HepG2 (cell line): ENCODE results near the gene GJD3. TPM values are rescaled to one million over a fixed set of nuclear protein-coding genes. Genes with fewer than 3 reads are reported as not detected.
A peak's percentile ranks its signal among the peaks of the same experiment; 100 is the strongest.

Experiments
- ARNTL ChIP-seq: sonication (generic); formaldehyde crosslinking; IDR thresholded peaks from 2 replicates; pipeline ENCODE4 v1.4.0; 2020; ENCODE audit warnings: mild to moderate bottlenecking, missing genetic modification reagents
- ATF7-NPFF ChIP-seq: sonication (generic); formaldehyde crosslinking; IDR thresholded peaks from 2 replicates; pipeline ENCODE4 v1.8.1; 2023; ENCODE audit warnings: mild to moderate bottlenecking, low read depth, missing genetic modification reagents, moderate library complexity
- HMG20B ChIP-seq: conservative IDR thresholded peaks from 2 replicates; pipeline ENCODE4 v1.6.1; 2016; ENCODE audit warnings: missing genetic modification reagents, missing compliant biosample characterization
- KDM4B ChIP-seq: sonication (generic); formaldehyde crosslinking; IDR thresholded peaks from 2 replicates; pipeline ENCODE4 v1.4.0; 2020; ENCODE audit warnings: missing genetic modification reagents
- PITX1 ChIP-seq: sonication (generic); formaldehyde crosslinking; IDR thresholded peaks from 2 replicates; pipeline ENCODE4 v1.5.1; 2020; ENCODE audit warnings: mild to moderate bottlenecking, missing genetic modification reagents
- PPARG ChIP-seq: conservative IDR thresholded peaks from 2 replicates; pipeline ENCODE4 v1.6.1; 2016; ENCODE audit warnings: missing biosample characterization, missing genetic modification reagents
- PRPF4 ChIP-seq: fragments of 200-400 bp; formaldehyde crosslinking; IDR thresholded peaks from 2 replicates; pipeline ENCODE4 v1.6.1; 2016; ENCODE audit warnings: low read length, low read depth; ENCODE audit not compliant: poor library complexity, severe bottlenecking
- SRSF1 ChIP-seq: fragments of 200-400 bp; formaldehyde crosslinking; optimal IDR thresholded peaks from 2 replicates; pipeline ENCODE3; 2017; ENCODE audit warnings: mild to moderate bottlenecking, low read depth, low read length, moderate library complexity
- ZBTB7A ChIP-seq: sonication (generic); formaldehyde crosslinking; IDR thresholded peaks from 2 replicates; pipeline ENCODE4 v1.8.0; 2022; ENCODE audit warnings: mild to moderate bottlenecking, missing genetic modification reagents
- ZNF256 ChIP-seq: sonication (generic); formaldehyde crosslinking; conservative IDR thresholded peaks from 2 replicates; pipeline ENCODE4 v1.4.0; 2020; ENCODE audit warnings: missing genetic modification reagents
- ZNF263 ChIP-seq: sonication (generic); formaldehyde crosslinking; IDR thresholded peaks from 2 replicates; pipeline ENCODE4 v1.4.0; 2020; ENCODE audit warnings: missing genetic modification reagents
- ZNF383 ChIP-seq: sonication (generic); formaldehyde crosslinking; IDR thresholded peaks from 2 replicates; pipeline ENCODE4 v1.4.0; 2020; ENCODE audit warnings: missing genetic modification reagents, mild to moderate bottlenecking, borderline replicate concordance
- ZNF652 ChIP-seq: IDR thresholded peaks from 2 replicates; pipeline ENCODE4 v1.6.1; 2016; ENCODE audit warnings: low read depth, borderline replicate concordance
- ZNF724P ChIP-seq: sonication (generic); formaldehyde crosslinking; IDR thresholded peaks from 2 replicates; pipeline ENCODE4 v1.8.0; 2022; ENCODE audit warnings: missing genetic modification reagents, borderline replicate concordance
- ZNF737 ChIP-seq: sonication (generic); formaldehyde crosslinking; IDR thresholded peaks from 2 replicates; pipeline ENCODE4 v1.5.0; 2020; ENCODE audit warnings: missing genetic modification reagents, mild to moderate bottlenecking, borderline replicate concordance
- polyA plus RNA-seq, 8 experiments: library from polyadenylated mRNA; depleted of rRNA in 3 of 8; stranded (reverse) in 7 of 8; unstranded in 1 of 8; fragments of >200 nt; fragmentation: Illumina TruSeq in 4 of 8; extraction: Trizol in 4 of 8; gene quantifications; 2 replicates each; pipeline versions ENCODE4 v1.2.1 to v1.2.3, GENCODE V29; 2011 to 2016; ENCODE audit warnings: low read depth in 4 of 8, missing spikeins in 1 of 8, mixed read lengths in 1 of 8; ENCODE audit not compliant: insufficient read depth in 1 of 8
- total RNA-seq, 5 experiments: library from RNA; depleted of rRNA; stranded (reverse); fragments of >200 nt; fragmentation: Illumina TruSeq; extraction: Trizol; gene quantifications; 2 replicates each; pipeline ENCODE4 v1.2.3, GENCODE V29; 2016; ENCODE audit warnings: low read depth in 1 of 5
- TF ChIP-seq, protein P1 (sequence below): sonication (generic); formaldehyde crosslinking; IDR thresholded peaks from 2 replicates; pipeline ENCODE4 v1.4.0; 2020; ENCODE audit warnings: missing genetic modification reagents, borderline replicate concordance
- TF ChIP-seq, protein P2 (sequence below): sonication (generic); formaldehyde crosslinking; IDR thresholded peaks from 2 replicates; pipeline ENCODE4 v1.4.0; 2020; ENCODE audit warnings: missing genetic modification reagents
- TF ChIP-seq, protein P3 (sequence below): sonication (generic); formaldehyde crosslinking; IDR thresholded peaks from 2 replicates; pipeline ENCODE4 v1.5.1; 2020; ENCODE audit warnings: missing genetic modification reagents, mild to moderate bottlenecking, borderline replicate concordance
- TF ChIP-seq, protein P4 (sequence below): sonication (generic); formaldehyde crosslinking; IDR thresholded peaks from 2 replicates; pipeline ENCODE4 v1.5.0; 2020; ENCODE audit warnings: missing genetic modification reagents
- TF ChIP-seq, protein P5 (sequence below): sonication (generic); formaldehyde crosslinking; IDR thresholded peaks from 2 replicates; pipeline ENCODE4 v1.5.1; 2020; ENCODE audit warnings: missing genetic modification reagents, mild to moderate bottlenecking, borderline replicate concordance

The GJD3 gene
- total and polyA plus RNA-seq, 2 of the 13 experiments (the other 11 are each of a cell fraction or from before 2014, with no cell fraction given), result not detected

DNA sequence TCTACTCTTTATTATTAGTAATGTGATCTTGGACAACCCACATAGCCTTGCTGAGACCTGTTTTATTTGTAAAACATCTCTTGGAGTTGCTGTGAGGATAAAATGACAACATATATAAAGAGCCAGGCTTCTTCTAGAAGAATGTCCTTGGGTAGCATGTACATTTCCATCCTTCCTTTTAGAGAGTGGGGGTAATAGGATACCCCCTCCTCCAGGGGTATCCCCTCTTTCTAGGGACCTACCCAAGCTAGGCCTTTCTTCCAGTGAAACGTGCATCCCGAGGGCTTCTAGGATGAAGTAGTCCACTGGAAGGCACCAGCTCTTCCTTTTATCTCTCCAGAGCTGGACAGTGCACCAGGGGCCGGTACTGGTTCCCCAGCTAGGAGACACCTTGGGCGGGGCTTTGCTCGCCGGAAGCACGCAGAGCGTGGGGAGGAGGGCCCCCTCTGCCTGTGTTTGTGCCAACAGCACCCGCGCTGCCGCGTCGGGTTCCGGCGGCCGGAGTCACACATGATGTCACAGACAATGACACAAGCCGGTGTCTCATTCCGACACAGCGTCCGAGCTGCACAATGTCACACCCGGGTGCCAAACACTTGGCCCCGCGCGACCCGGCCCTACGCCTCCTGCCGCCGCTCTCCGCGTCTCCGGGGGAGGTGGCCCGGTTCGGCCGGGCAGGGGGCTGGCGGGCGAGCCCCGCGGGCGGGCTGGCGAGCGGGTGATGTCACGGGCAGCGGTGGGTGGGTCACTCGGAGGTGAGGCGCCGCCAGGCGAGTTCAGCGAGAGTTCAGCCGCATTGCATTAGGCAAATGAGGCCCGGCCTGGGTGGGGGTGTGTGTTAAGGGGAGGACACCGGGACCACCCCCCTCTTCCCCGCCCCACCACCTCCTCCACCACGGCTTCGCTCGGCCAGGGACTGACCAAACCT is 23.4 kb downstream of the GJD3 start (continued):
- TF ChIP-seq, protein P1, sequence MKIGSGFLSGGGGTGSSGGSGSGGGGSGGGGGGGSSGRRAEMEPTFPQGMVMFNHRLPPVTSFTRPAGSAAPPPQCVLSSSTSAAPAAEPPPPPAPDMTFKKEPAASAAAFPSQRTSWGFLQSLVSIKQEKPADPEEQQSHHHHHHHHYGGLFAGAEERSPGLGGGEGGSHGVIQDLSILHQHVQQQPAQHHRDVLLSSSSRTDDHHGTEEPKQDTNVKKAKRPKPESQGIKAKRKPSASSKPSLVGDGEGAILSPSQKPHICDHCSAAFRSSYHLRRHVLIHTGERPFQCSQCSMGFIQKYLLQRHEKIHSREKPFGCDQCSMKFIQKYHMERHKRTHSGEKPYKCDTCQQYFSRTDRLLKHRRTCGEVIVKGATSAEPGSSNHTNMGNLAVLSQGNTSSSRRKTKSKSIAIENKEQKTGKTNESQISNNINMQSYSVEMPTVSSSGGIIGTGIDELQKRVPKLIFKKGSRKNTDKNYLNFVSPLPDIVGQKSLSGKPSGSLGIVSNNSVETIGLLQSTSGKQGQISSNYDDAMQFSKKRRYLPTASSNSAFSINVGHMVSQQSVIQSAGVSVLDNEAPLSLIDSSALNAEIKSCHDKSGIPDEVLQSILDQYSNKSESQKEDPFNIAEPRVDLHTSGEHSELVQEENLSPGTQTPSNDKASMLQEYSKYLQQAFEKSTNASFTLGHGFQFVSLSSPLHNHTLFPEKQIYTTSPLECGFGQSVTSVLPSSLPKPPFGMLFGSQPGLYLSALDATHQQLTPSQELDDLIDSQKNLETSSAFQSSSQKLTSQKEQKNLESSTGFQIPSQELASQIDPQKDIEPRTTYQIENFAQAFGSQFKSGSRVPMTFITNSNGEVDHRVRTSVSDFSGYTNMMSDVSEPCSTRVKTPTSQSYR (CRISPR knock-in tag), result peak; percentile 30; the same call in 1 of the 2 replicates
- TF ChIP-seq SRSF1 (no peak), PRPF4 (no peak), ZNF737 (no peak), KDM4B (CRISPR knock-in tag) (no peak), HMG20B (CRISPR knock-in tag) (no peak; the same call in 1 of the 2 replicates), ATF7-NPFF (peak; percentile 64; the same call in 1 of the 2 replicates), ZBTB7A (no peak; the same call in 1 of the 2 replicates), PITX1 (CRISPR knock-in tag) (peak; percentile 34; the same call in 1 of the 2 replicates), PPARG (CRISPR knock-in tag) (peak; percentile 52; the same call in 1 of the 2 replicates), ZNF383 (CRISPR knock-in tag) (no peak), ZNF263 (CRISPR knock-in tag) (peak; percentile 81), ARNTL (CRISPR knock-in tag) (peak; percentile 70; the same call in 1 of the 2 replicates), ZNF256 (CRISPR knock-in tag) (no peak), ZNF652 (peak; percentile 70; the same call in 1 of the 2 replicates), ZNF724P (no peak)
- TF ChIP-seq, protein P2, sequence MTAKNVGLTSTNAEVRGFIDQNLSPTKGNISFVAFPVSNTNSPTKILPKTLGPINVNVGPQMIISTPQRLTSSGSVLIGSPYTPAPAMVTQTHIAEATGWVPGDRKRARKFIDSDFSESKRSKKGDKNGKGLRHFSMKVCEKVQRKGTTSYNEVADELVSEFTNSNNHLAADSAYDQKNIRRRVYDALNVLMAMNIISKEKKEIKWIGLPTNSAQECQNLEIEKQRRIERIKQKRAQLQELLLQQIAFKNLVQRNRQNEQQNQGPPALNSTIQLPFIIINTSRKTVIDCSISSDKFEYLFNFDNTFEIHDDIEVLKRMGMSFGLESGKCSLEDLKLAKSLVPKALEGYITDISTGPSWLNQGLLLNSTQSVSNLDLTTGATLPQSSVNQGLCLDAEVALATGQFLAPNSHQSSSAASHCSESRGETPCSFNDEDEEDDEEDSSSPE (CRISPR knock-in tag), result no peak
- TF ChIP-seq, protein P3, sequence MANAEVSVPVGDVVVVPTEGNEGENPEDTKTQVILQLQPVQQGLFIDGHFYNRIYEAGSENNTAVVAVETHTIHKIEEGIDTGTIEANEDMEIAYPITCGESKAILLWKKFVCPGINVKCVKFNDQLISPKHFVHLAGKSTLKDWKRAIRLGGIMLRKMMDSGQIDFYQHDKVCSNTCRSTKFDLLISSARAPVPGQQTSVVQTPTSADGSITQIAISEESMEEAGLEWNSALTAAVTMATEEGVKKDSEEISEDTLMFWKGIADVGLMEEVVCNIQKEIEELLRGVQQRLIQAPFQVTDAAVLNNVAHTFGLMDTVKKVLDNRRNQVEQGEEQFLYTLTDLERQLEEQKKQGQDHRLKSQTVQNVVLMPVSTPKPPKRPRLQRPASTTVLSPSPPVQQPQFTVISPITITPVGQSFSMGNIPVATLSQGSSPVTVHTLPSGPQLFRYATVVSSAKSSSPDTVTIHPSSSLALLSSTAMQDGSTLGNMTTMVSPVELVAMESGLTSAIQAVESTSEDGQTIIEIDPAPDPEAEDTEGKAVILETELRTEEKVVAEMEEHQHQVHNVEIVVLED, result peak; percentile 77
- TF ChIP-seq, protein P4, sequence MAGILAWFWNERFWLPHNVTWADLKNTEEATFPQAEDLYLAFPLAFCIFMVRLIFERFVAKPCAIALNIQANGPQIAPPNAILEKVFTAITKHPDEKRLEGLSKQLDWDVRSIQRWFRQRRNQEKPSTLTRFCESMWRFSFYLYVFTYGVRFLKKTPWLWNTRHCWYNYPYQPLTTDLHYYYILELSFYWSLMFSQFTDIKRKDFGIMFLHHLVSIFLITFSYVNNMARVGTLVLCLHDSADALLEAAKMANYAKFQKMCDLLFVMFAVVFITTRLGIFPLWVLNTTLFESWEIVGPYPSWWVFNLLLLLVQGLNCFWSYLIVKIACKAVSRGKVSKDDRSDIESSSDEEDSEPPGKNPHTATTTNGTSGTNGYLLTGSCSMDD, result no peak
- TF ChIP-seq, protein P5, sequence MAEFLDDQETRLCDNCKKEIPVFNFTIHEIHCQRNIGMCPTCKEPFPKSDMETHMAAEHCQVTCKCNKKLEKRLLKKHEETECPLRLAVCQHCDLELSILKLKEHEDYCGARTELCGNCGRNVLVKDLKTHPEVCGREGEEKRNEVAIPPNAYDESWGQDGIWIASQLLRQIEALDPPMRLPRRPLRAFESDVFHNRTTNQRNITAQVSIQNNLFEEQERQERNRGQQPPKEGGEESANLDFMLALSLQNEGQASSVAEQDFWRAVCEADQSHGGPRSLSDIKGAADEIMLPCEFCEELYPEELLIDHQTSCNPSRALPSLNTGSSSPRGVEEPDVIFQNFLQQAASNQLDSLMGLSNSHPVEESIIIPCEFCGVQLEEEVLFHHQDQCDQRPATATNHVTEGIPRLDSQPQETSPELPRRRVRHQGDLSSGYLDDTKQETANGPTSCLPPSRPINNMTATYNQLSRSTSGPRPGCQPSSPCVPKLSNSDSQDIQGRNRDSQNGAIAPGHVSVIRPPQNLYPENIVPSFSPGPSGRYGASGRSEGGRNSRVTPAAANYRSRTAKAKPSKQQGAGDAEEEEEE (CRISPR knock-in tag), result no peak
